ENCODE data around the gene ELMO1.

Gene ELMO1

GRCh38 chr7:37006764-37007163 is 441.9 kb downstream of the ELMO1 start:
- Histone ChIP-seq H3K9ac (no peak overlapping the region), H3K4me2 (ENCODE audit: low read length) (no peak overlapping the region), H3K4me1 (peaks cover 7% of the 10 kb centered on the region), H3K9me3 (ENCODE audit: control insufficient read depth, low read length) (no peaks in the 10 kb centered on the region), H2AFZ (no peak overlapping the region), H3K27ac (no peak overlapping the region), H3K4me3 (ENCODE audit: low read depth, low read length) (no peak overlapping the region), H3K79me2 (no peaks in the 10 kb centered on the region), H3K36me3 (ENCODE audit: control insufficient read depth, insufficient read depth, low read length) (no peaks in the 10 kb centered on the region), H3K27me3 (ENCODE audit: control insufficient read depth, insufficient read depth, low read length) (no peaks in the 10 kb centered on the region)
- TF ChIP-seq CTCF (IDR thresholded peaks at IDR 0.05) = no peak

DNA sequence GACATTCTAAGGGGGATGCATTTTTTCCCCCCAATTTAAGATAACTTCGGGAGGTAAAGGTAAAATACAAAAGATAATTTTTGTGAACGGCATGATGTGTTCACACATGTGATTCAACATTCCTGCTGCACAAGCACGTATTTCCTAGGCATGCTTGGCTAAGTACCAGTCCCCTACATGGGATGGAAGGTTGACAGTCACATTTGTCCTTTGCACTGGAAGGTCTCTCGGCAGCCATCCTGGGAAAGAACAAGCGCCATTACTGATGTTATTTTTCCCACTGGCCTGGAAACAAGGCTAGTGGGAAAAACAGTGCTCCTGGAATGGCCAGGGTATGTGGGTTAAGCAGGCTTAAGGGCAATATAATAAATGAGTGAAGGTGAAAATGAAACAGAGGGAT is 448.2 kb downstream of the ELMO1 start:
- Histone ChIP-seq H3K79me2 (no peaks in the 10 kb centered on the region), H3K27ac (no peak overlapping the region), H3K4me1 (no peaks in the 10 kb centered on the region), H3K36me3 (ENCODE audit: control insufficient read depth, insufficient read depth, low read length) (no peaks in the 10 kb centered on the region), H3K27me3 (ENCODE audit: control insufficient read depth, insufficient read depth, low read length) (no peaks in the 10 kb centered on the region), H3K4me3 (ENCODE audit: low read depth, low read length) (no peak overlapping the region), H3K9ac (no peak overlapping the region), H2AFZ (no peak overlapping the region), H3K4me2 (ENCODE audit: low read length) (no peak overlapping the region), H3K9me3 (ENCODE audit: control insufficient read depth, low read length) (no peaks in the 10 kb centered on the region)
- TF ChIP-seq CTCF (IDR thresholded peaks at IDR 0.05) = no peak

DNA sequence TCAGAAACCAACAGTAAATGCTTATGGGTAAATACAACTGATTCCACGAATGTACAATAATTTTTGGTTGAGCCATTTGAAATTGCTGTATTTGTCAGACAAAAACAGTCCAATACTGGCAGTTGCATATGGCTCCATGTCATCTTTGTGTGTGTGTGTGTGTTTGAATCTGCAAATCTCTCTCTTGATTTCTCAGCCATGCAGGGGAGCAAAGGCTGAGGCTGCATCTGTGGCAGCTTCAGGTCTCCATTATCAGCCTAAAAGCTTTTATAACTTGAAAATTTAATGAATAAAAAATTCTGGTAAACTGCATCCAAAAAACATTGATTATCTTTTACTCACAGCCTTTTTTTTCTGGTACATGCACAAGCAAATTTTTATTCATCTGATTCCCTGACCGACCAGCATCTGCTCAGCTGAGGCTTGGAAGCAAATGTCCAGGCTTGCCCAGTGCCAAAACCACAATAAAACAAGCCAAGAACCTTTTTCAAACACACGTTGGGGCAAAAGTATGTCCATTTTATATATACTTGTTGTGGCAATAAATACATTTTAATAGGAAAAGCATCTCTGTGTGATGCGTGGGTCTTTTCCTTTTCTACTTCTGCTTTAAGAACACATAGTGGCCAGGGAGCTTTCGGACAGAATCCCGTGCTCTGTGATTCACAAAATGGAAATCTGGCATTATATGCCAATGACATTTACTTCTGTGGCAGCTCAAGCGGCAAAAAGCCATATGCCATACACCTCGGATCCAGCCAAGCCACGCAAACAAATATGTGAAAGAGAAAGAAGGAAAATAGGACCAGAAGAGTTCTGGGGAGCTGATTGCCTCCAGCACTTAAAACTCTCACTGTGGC is 448.8 kb downstream of the ELMO1 start:
- Histone ChIP-seq H3K9me3 (ENCODE audit: control insufficient read depth, low read length) (no peaks in the 10 kb centered on the region), H3K36me3 (ENCODE audit: control insufficient read depth, insufficient read depth, low read length) (no peaks in the 10 kb centered on the region), H3K4me1 (no peaks in the 10 kb centered on the region), H3K4me2 (ENCODE audit: low read length) (no peak overlapping the region), H3K79me2 (no peaks in the 10 kb centered on the region), H3K9ac (no peak overlapping the region), H3K27me3 (ENCODE audit: control insufficient read depth, insufficient read depth, low read length) (no peaks in the 10 kb centered on the region), H3K4me3 (ENCODE audit: low read depth, low read length) (no peak overlapping the region), H3K27ac (no peak overlapping the region), H2AFZ (no peak overlapping the region)
- TF ChIP-seq CTCF (IDR thresholded peaks at IDR 0.05) = no peak

GRCh38 chr7:36995776-36996175 is 452.9 kb downstream of the ELMO1 start:
- H3K4me3 ChIP-seq (ENCODE audit: low read depth, low read length) = no peak overlapping the region
- H3K27ac ChIP-seq = no peak overlapping the region
- TF ChIP-seq CTCF (IDR thresholded peaks at IDR 0.05) = no peak
- H2AFZ ChIP-seq = no peak overlapping the region
- H3K79me2 ChIP-seq = no peaks in the 10 kb centered on the region
- H3K9me3 ChIP-seq (ENCODE audit: control insufficient read depth, low read length) = no peaks in the 10 kb centered on the region
- H3K27me3 ChIP-seq (ENCODE audit: control insufficient read depth, insufficient read depth, low read length) = no peaks in the 10 kb centered on the region
- no peaks in the 10 kb centered on the region for H3K36me3 ChIP-seq (ENCODE audit: control insufficient read depth, insufficient read depth, low read length)
- no peak overlapping the region for H3K9ac ChIP-seq
- H3K4me2 ChIP-seq (ENCODE audit: low read length) = no peak overlapping the region
- no peaks in the 10 kb centered on the region for H3K4me1 ChIP-seq
